NCI-H524 treated with DMSO at 0.1 percent for 48 hours (cell line): ENCODE data around the gene SOBP.

Experiments
- DNase-seq: peaks from one replicate; lab custom pipeline; 2025; lab: John Stamatoyannopoulos, UW

The SOBP gene

DNA sequence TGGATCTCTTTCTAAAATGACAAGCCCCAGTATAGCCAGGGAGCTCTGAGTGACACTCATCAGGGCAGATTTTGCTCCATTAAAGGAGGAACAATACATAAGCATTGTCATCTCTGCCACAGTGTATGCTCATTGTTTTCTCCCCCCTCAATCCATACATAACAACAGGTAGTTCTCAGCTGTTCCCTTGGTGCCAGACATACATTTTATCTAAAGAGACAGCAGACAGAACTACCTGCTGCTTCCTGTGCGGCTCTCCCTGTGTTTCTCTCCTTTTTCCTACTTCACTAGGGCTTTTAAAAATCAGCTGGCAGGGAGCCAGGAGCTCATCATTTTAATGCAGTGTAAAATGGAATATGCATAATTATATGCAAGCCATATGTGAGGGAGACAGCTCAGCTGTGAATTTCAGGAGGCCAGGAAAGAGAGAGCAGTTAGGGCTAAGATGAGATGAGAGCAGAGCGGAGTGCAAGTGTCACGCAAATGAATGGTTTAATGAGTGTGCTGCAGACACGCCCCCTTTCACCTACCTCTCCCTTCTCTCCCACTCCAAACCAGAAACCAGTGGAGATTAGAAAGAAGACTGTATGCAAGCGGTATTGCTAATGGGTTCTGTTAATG, 96.0 kb downstream of the SOBP start:
- peak; percentile 93 for DNase-seq

DNA sequence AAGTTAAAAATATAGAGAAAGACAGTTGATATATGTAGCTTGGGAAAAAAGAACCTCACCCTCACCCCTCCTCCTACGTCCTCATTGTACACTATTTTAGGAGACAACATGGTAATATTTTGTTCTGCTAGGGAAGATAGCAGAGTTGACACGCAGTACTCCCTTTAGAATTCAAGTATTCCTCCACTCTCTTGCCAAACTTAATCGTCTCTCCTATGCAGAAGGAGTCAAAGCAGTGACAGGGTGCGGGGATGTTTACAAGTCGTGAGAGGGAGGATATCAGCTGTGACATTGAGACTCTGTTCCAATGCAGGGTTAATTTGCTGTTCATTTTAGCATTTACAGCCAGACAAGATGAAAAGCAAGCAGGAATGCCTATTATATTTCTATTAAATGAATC, 97.5 kb downstream of the SOBP start:
- DNase-seq = no peak

DNA sequence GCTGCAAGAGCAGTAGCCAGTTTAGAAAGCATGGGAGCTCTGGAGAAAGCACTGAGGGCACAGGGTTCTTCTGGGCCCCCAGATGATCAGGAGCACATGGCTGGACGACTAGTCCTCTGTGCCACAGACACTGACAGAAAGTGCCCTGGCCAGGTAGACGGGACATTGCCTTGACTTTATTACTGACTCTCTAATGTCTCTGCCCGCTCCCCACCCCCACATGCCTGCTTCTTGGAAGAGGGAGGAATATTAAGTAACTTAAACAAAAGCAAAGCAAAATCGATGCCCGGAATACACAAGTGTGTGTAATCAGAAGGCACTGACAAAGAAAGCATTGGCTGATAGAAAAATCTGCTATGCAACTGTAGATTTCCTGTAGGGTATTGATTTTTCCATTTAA, 99.3 kb downstream of the SOBP start:
- no peak for DNase-seq

DNA sequence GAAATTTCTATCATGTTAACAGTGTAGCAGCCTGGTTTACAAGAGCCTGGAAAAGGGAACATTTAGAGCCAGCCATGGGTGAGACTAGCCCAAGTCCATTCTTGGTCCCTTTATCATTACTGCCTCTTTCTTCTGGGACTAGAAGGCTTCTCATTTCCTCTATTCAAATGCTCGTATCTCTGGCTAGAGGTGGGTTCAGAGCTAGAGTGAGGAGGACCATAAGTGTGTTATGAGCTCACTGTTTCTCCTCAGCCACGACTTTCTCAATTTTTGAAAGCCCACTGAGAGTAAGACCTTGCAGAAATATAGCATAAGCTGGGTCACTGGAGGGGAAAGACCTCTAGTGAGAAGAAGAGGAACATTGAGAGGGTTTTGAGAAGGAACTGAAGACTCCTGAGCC, 100.0 kb downstream of the SOBP start:
- DNase-seq = no peak

DNA sequence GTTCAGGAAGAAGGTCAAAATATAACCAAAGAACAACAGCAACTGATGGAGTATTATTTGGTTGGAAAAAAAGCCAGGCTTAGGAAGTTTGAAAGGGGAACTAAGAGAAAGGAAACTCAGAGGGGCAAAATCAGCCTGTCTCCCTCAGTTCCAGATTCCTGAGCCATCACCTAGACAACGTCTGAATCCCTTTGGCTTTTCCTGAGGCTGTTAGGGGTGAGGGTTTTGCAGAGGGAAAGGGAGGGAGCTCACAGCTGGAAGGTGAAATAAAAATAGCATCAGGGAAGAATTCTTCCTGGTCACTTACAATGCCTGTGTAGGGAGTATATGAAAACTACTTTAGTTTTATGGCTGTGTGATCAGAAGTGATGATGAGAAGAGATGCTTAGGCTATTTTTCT, 100.5 kb downstream of the SOBP start:
- no peak for DNase-seq

DNA sequence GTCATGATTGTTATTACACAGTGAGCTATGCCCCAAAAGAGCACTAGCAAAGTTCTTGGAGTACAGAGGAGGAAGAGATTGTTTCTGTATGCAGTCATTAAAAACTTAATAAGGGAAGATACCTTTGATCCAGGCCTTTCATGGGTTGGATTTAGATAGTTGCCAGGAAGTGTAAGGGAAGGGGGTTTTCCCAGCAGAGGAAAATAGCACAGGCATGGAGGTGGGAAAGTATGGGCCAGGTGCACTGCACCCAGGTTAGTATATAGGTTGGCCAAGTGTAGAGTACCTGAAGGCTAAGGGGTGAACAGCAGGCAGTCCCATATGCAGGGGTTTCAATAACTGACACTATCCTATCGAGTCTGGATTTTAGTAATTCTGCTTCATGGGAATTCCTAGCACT, 101.4 kb downstream of the SOBP start:
- no peak for DNase-seq

DNA sequence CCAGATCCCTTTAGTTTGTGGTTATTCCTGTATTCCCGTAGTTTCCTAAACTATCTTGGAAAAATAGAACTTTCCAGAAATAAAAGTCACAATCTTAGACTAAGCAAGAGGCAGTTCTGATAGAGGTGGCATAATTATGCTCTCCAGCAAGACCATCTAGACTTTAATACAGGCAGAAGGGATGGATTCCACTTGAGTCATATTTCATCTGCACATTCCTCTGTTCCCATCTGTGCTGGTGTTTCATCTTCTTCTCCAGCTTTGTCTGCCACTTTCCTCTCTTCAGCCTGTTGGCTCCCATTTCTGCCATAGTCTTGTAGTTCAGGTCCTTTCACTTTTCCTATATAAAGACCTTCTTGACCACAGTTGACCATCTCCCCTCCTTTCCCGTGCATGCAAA, 102.9 kb downstream of the SOBP start:
- no peak for DNase-seq

DNA sequence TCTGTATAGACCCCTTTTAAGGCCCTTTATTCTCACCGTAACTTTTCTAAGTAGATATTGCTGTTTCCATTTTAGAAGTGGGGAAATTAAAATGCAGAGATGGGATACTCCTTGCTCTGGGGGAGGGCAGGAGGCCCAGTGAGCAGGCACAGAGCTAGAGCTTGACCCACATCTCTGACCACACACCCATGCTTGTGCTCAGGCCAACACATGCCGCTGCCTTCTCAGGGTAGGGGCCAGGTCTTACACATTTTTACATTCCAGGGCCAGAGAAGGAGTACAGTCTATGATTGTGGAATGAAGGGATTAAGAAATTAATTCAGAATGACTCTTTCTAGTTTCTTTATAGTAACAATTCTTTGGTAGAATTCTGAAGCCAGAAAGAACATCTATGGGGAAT, 104.8 kb downstream of the SOBP start:
- DNase-seq = no peak

DNA sequence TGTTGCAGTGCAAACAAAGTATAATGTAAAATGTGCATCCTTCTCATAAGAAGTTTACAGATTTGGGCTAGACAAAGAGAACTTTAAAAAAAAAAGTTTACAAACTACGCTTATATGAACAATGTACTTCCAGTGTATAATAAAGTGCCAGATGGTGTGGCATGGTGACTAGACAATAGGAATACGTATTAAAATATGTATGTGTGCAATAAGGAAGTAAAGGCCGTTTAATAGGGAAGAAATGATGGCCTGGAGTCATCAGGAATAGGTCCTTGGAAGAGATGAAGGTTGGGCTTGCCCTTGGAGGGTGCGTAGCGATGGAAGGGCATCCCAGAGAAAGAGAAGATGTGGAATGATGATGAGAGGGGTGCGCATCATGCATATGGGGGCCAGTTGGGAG, 108.2 kb downstream of the SOBP start:
- no peak for DNase-seq

DNA sequence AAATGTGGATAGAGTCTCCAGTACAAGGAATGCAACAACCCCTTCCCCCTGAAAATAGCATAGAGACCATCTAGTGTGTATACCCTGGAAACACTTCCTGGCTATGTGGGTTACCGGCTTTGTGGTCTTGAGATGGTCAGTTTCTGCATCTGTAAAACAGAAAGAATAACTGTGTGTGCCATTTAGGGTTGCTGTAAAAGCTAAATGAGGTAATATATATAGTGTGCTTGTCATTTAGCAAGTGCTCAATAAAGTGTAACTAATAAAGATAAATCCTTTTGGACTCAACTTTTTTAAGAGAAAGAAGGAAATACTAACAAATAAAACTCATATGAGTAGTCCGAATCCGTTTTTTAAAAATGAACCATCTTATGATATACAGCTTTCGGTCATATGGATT, 109.1 kb downstream of the SOBP start:
- DNase-seq = no peak

DNA sequence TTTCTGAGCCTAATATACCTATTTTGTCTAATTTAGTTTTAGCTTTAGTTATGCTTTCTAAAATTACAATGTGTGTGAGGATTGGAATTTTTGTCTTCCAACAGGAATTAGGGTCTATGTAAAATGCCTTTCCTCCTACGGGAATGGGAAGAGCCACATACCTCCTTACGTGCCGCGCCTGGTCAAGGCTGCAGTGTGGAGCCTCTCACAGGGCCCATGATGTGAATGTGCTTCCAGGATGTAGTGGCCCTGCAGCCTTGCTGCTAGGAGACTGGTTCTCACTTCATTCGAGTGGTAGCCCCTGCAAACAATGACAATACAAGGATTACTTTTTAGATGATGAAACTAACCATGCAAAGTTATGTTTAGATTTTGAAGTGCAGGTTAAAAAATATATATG, 110.2 kb downstream of the SOBP start:
- no peak for DNase-seq

DNA sequence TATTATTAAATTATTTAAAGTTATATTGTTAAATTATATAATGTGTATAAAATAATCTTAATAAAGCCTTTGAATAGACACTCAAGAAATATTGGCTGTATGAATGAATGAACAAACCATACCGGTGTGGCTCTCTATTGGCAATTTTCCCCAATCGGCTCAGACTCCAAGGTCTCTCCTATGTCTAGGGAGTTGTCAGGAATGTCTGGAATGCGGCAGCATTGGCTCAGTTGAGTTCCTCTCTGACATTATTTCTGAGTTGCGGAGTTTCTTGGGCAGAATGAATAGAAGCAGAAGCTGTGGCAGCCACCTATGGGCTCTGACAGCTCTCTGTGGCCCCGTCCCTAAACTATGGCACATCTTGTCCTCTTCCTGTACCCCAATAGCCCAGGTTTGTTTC, 111.0 kb downstream of the SOBP start:
- DNase-seq = no peak

DNA sequence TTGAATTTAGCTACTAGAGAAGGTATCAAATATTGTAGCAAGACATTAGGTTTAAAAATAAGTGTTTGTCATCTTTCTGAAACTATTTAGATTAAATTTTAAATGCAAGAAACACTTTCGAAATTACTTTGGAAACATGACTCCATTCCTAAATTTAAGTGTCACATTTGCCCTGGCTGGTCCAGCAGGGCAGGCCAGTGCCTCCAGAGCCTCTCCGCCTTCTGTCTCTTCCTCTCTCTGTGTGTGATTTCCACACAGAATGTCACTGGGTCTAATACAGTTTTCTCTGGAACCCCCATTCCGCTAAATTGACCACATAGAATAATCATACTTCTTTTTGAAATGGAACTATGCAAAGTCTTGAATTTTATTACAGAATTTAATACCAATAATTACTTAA, 111.5 kb downstream of the SOBP start:
- DNase-seq = no peak

DNA sequence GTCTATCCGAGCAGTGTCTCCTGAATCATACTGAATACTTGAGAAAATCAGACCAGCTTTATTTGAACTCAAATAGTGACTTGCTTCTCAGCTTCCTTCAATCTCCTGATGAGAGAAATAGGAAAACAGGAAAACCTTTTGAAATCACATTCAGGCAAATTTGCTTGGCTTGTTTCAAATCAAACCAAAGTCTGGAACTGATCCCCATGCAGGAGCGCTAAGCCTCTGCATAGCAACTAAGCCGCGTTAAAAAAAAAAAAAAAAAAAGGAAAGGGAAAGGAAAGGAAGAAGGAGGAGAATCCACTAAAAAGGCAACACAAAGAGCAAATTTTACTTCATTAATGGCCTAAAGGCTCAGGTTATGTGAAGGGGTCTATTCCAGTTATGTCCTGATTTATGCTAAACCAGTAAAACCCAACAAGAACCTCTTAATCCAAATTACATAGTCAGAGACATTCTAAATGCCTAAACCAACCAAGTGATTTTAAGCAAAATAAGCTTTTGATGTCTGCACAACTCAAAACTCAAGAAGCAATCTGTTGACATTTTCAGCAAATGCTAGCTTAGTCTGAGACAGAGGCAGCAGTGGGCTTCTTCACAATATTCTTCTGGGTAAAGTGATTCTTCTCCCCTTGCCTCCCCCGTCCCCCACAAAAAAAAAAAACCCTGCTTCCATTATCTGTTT, 112.5 kb downstream of the SOBP start:
- no peak for DNase-seq

DNA sequence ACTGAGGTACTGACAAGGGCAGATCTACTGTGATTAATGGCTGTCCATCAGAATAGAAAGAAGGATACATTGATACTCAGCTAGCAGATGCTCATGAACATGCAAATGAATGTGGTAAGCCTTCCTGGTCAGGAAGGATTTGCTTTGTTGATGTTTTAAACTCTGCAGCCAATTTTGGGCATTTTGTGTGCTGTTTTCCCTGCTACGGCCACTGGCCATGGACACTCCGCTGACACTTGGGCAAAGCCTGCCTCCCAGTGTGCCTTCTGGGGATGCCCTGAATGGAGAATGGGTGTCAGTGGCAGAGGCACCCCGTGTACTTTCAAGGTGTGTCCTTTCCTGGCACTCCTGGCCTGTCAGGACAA, 113.1 kb downstream of the SOBP start:
- no peak for DNase-seq

DNA sequence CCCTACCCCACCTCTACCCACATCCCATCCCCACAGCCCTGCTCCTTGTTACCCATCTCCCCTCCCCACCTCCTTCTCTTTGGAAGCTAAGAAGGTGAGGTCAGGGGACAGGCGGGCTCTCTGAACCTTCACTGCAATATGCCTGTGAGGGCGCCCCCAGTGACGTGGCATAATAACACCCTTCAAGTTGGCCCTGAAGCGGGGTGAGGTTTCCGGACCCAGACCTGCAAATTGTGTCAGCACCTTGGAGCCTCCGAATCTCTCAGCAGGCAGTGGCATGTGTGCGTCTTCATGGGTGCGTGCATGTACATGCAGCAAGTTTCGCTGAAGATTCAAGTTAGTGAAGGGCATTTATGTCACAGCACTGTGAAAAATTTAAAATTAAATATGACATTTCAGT, 114.6 kb downstream of the SOBP start:
- DNase-seq = no peak

DNA sequence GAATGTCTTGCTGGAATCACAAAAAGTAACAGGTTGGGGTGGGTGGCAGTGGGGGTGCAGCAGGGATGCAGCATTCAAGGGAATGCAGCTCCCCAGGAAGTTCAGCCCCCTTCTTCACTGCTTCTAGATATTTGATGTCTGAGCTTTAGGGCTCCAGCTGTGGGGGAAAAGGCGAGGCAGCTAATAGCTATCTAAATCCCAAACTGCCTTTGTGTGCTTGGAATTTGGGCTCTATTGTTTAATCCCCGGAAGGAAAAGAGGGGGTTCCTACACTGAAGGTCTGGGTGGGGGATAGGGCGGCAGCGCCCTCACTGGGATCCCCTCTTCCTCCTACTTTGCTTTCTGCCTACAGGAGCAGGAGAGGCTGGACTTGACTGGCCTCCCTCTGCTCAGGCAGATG, 116.5 kb downstream of the SOBP start:
- DNase-seq = no peak

DNA sequence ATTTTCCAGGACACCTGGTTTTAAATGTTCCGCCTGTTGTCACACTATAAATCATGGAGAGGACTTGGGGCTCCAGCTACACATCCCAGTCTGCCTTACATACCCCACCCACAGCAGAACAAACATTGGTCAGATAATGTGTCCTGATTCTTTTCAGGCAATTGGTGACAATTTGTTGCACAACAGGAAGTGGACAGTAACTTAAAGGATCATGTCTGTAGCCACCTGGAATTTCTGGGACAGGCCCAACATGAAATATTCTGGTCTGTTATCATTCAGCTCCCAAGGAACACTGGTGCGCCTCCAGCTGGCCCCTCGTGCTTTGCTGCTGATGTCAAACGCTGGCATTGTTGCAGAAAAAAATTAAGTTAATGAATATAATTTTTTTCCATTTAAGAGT, 117.2 kb downstream of the SOBP start:
- no peak for DNase-seq

DNA sequence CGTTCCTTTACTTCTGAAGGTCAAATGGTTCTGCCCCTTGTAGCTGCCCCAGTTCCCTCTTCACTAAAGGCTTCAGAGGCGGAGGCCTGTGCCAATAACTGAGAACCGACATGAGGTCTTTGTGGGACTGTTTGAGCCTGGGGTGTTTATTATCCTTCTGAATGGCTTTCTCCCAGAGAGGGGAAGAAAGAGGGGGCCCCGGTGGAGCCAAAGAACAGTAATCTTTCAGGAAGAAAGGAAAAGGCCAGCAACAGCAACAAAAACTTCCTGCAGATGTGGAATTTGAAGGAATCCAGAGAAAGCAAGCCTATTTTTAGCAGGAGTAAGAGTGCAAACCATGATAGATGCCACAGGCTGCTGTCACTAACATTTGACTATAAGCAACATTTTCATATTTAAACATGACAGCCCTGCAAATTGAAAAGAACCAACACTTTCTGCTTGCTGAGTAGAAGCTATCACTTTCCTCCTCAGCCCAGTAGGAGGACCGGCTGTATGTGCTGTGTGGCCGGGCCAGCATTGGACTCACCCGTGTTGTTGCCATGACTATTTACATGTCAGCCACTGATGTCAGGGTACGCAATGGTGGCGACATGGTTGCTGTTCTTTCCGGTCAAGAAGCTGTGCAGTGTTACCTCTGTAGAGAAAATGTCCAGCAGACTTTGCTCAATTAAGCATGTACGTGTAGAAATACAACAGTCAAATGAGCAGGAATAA, 121.3 kb downstream of the SOBP start:
- DNase-seq = no peak

DNA sequence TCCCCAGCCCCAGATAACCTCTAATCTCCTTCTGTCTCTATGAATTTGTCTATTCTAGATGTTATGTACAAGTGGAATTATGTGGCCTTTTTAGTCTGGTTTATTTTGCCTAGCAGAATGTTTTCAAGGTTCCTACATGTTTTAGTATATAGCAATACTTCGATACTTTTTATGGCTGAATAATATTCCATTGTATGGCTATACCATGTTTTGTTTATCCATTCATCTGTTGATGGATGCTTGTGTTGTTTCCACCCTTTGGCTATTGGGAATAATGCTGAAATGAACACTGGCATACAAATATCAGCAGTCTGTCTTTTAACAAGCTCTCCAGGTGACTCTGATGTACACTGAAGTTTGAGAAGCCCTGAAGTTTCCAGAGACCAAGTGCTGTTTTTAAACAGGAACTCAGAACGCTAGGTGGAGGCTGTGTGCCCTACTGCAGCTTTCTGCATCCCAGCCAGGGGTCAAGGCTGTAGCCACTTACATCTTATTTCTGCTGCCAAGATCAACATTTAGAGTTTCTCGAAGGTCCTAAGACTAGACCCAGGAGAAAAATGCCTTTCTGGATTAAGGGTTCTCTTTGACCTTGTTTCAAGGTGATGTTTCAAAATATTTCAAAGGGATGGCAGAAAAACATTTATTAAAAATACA, 123.0 kb downstream of the SOBP start:
- DNase-seq = no peak

DNA sequence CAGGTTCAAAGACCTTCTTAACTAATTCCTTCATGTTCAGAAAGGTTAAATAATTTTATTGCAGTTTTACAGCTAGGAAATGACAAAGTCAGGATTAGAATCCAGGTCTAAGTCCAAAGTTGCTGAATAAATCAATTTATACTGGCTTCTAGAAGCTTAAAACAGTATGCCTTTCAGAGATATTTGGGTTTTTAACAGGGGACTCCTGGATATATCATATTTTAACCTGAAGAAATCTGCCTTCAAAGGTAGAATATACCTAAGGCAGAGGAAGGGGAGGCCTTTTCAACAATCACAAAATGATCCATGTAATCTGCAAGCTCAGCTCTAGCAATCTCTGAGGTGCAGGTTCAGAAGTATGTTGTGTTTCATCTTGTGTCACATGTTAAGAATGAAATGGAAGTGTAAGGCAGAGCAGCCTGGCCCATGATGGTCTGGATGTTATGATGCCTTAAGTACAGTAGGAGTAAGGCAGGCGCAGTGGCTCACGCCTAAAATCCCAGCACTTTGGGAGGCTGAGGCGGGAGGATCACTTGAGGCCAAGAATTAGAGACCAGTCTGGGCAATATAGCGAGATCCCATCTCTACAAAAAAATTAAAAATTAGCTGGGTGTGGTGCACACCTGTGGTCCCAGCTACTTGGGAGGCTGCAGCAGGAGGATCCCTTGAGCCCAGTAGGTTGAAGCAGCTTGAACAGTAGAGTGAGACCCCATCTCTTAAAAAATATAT, 123.9 kb downstream of the SOBP start:
- no peak for DNase-seq

DNA sequence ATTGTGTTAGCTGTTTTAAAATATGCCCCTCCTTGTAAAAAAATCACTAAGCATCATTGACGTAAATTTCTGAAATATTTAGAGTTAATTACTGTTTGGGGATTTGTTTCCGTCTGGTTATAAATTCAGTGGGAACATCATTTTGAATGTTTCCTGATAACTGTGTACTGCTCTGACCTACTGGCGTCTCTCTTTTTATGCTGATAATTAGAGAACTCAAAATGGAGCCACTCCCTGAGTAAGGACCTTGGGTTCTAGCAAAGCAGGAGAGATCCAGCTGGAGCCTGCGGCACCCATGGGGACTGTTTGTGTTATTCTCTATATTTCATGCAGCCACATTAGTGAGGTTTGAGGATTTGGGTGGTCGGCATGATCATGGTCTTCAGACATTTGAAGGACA, 124.9 kb downstream of the SOBP start:
- DNase-seq = no peak

DNA sequence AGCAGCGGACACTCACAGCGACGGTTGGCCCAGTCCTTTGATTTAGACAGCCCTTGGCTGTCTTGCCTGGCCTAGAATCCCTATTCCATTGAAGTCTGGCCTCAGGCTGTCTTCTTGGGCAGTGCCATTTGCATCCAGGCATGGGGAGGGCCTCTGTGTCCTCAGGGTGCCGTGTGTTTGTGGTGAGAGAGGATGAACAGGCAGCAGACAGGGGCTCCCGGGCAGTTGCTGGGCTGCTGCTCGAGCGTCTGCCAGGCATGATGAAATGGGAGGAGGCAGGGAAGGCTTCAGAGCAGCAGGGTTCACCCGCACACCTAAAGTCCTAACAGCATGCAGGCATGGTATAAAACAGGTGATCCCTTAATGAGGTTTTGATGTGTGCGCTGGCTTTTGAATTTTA, 126.9 kb downstream of the SOBP start:
- no peak for DNase-seq
